HG02884 (cell line): ENCODE measurements around the gene DDB1.

ENCODE experiments used
- ATAC-seq: cut with Tn5 transposase; IDR thresholded peaks from one replicate; pipeline ENCODE4 v1.9.1; 2021; ENCODE audit warnings: mild to moderate bottlenecking, moderate library complexity; ENCODE audit not compliant: unreplicated experiment

The DDB1 gene

GRCh38 chr11:61298663-61299244 is 34.2 kb downstream of the DDB1 start:
- no peak for ATAC-seq

GRCh38 chr11:61297746-61298145 is 35.2 kb downstream of the DDB1 start:
- ATAC-seq, result no peak

- ATAC-seq, result no peak
Observed at GRCh38 chr11:61297341-61297740, 35.6 kb downstream of the DDB1 start.

GRCh38 chr11:61295596-61295926 is 37.3 kb downstream of the DDB1 start:
- ATAC-seq, result no peak

- peak; percentile 59 for ATAC-seq
Observed at GRCh38 chr11:61294717-61295595, 37.9 kb downstream of the DDB1 start, which contains the start of gene VWCE. Gene VWCE (minus strand): TSS chr11:61295316. CDS start chr11:61295037, 279 bp downstream.

- ATAC-seq, result peak; percentile 38
Observed at GRCh38 chr11:61293867-61294716, 38.8 kb downstream of the DDB1 start.

- ATAC-seq, result no peak
Observed at GRCh38 chr11:61292356-61292755, 40.5 kb downstream of the DDB1 start.

- no peak for ATAC-seq
Observed at GRCh38 chr11:61290905-61291690, 41.8 kb downstream of the DDB1 start.

GRCh38 chr11:61287338-61287977 is 45.4 kb downstream of the DDB1 start:
- no peak for ATAC-seq

- no peak for ATAC-seq
Observed at GRCh38 chr11:61283613-61284012, 49.3 kb downstream of the DDB1 start.

- no peak for ATAC-seq
Observed at GRCh38 chr11:61281581-61282250, 51.2 kb downstream of the DDB1 start.

- no peak for ATAC-seq
Observed at GRCh38 chr11:61280883-61281580, 51.9 kb downstream of the DDB1 start.

- ATAC-seq, result no peak
Observed at GRCh38 chr11:61279934-61280659, 52.8 kb downstream of the DDB1 start.

GRCh38 chr11:61278001-61278470 is 54.9 kb downstream of the DDB1 start:
- ATAC-seq, result no peak

GRCh38 chr11:61277186-61278000 is 55.5 kb downstream of the DDB1 start:
- ATAC-seq, result no peak

- no peak for ATAC-seq
Observed at GRCh38 chr11:61275191-61275590, 57.7 kb downstream of the DDB1 start.

- ATAC-seq, result no peak
Observed at GRCh38 chr11:61274084-61274483, 58.8 kb downstream of the DDB1 start.
